ENCODE data around the gene INTS6L.
A peak's percentile ranks its signal among the peaks of the same experiment; 100 is the strongest.
"Not testable (repeated sequence)": the region's sequence is repeated elsewhere in the genome, so short reads cannot be mapped to it uniquely, and the experiment has no call there.

INTS6L gene

GRCh38 chrX:135528756-135529155, 8.3 kb downstream of the INTS6L start:
- no peak for DNase-seq

- no peak for DNase-seq
Measured at GRCh38 chrX:135530097-135530496, 9.6 kb downstream of the INTS6L start.

GRCh38 chrX:135531813-135532212, 11.4 kb downstream of the INTS6L start:
- DNase-seq: no peak

- no peak for DNase-seq
Measured at GRCh38 chrX:135535077-135535940, 14.8 kb downstream of the INTS6L start.

GRCh38 chrX:135536877-135537276, 16.4 kb downstream of the INTS6L start:
- no peak for DNase-seq

GRCh38 chrX:135541351-135541750, 20.9 kb downstream of the INTS6L start:
- no peak for DNase-seq

- no peak for DNase-seq
Measured at GRCh38 chrX:135543172-135543571, 22.7 kb downstream of the INTS6L start.

- DNase-seq: peak; percentile 18
Measured at GRCh38 chrX:135543924-135544323, 23.5 kb downstream of the INTS6L start.

GRCh38 chrX:135544338-135544948, 24.0 kb downstream of the INTS6L start:
- no peak for DNase-seq

- no peak for DNase-seq
Measured at GRCh38 chrX:135547767-135548166, 27.3 kb downstream of the INTS6L start.

- no peak for DNase-seq
Measured at GRCh38 chrX:135549519-135549918, 29.1 kb downstream of the INTS6L start.

GRCh38 chrX:135556055-135556454, 35.6 kb downstream of the INTS6L start:
- DNase-seq: no peak

GRCh38 chrX:135557344-135557743, 36.9 kb downstream of the INTS6L start:
- no peak for DNase-seq

GRCh38 chrX:135572436-135572835, 52.0 kb downstream of the INTS6L start:
- no peak for DNase-seq

GRCh38 chrX:135581496-135581895, 61.0 kb downstream of the INTS6L start:
- no peak for DNase-seq

- no peak for DNase-seq
Measured at GRCh38 chrX:135585153-135585552, 64.7 kb downstream of the INTS6L start.

- DNase-seq: no peak
Measured at GRCh38 chrX:135591871-135592270, 71.4 kb downstream of the INTS6L start.

- DNase-seq: not testable (repeated sequence)
Measured at GRCh38 chrX:135594049-135594448, 73.6 kb downstream of the INTS6L start.

GRCh38 chrX:135594453-135594852, 74.0 kb downstream of the INTS6L start:
- not testable (repeated sequence) for DNase-seq

- DNase-seq: no peak
Measured at GRCh38 chrX:135595543-135595942, 75.1 kb downstream of the INTS6L start.

- peak; percentile 36 for DNase-seq
Measured at GRCh38 chrX:135596495-135596894, 76.0 kb downstream of the INTS6L start.

- no peak for DNase-seq
Measured at GRCh38 chrX:135605906-135606305, 85.4 kb downstream of the INTS6L start.

GRCh38 chrX:135624408-135625204, 104.1 kb downstream of the INTS6L start:
- not testable (repeated sequence) for DNase-seq

- no peak for DNase-seq
Measured at GRCh38 chrX:135625995-135626394, 105.5 kb downstream of the INTS6L start.

Measured in activated naive CD4-positive, alpha-beta T cell treated with anti-CD3 and anti-CD28 coated beads, Interleukin-2, amount 50 U/mL, for 16 hours (primary cell).